Endothelial cell (in vitro differentiated cells): Measurements from ENCODE around the gene SDCCAG8. TPM values are rescaled to one million over a fixed set of nuclear protein-coding genes. Genes with fewer than 3 reads are reported as not detected.

Experiments used
- DNase-seq: peaks from one replicate; pipeline ENCODE4 v3.0.0; 2021; ENCODE audit warnings: low spot score
- H3K27ac Mint-ChIP-seq: one replicate; pipeline ENCODE4 v1.8.0; 2021; ENCODE audit warnings: mixed read lengths, inconsistent platforms; ENCODE audit not compliant: unreplicated experiment
- H3K27me3 Mint-ChIP-seq: one replicate; pipeline ENCODE4 v1.8.0; 2021; ENCODE audit warnings: mild to moderate bottlenecking, moderate library complexity, mixed read lengths, inconsistent platforms; ENCODE audit not compliant: unreplicated experiment
- H3K36me3 Mint-ChIP-seq: one replicate; pipeline ENCODE4 v1.8.0; 2021; ENCODE audit warnings: mild to moderate bottlenecking, low read depth, mixed read lengths, inconsistent platforms; ENCODE audit not compliant: unreplicated experiment
- H3K4me1 Mint-ChIP-seq: one replicate; pipeline ENCODE4 v1.8.0; 2021; ENCODE audit warnings: mild to moderate bottlenecking, mixed read lengths, inconsistent platforms; ENCODE audit not compliant: unreplicated experiment
- H3K4me3 Mint-ChIP-seq: one replicate; pipeline ENCODE4 v1.8.0; 2021; ENCODE audit warnings: mild to moderate bottlenecking, mixed read lengths, inconsistent platforms; ENCODE audit not compliant: unreplicated experiment
- H3K9me3 Mint-ChIP-seq: one replicate; pipeline ENCODE4 v1.8.0; 2021; ENCODE audit warnings: mixed read lengths, inconsistent platforms; ENCODE audit not compliant: unreplicated experiment
- CTCF ChIP-seq: fragments of 200-600 bp; sonication (generic); IDR thresholded peaks from one replicate; pipeline ENCODE4 v1.5.0; 2021; ENCODE audit warnings: antibody characterized with exemption; ENCODE audit not compliant: unreplicated experiment
- total RNA-seq: library from RNA; stranded (reverse); fragmentation: NEBNext Ultra II Directional; extraction: Animal tissue kit (Norgen Biotek cat#: 25700); gene quantifications from one replicate; pipeline ENCODE4 v1.2.1, GENCODE V29; 2021; ENCODE audit not compliant: unreplicated experiment

The SDCCAG8 gene
- total RNA-seq, 1 donor from 2014 or later, result 41.9 TPM

DNA sequence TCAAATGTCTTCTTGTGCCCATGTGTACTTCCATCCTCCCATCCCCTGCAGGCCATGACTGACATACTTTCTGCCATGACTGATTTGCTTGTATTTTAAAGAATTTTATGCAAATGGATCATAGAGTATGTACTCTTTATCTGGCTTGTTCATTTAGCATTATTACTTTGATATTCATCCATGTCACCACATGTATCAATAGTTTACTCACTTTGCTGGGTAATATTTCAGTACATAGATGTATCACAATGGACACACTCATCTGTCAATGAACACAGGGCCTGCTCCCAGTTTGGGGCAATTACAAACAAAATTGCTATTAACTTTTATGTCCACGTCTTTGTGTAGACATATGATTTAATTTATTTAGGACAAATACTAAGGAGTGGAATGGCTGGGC, 259.1 kb downstream of the SDCCAG8 start:
- H3K4me3 Mint-ChIP-seq, result no peak overlapping the region
- no peaks in the 10 kb centered on the region for H3K4me1 Mint-ChIP-seq
- peaks cover 14% of the 10 kb centered on the region for H3K36me3 Mint-ChIP-seq
- H3K27ac Mint-ChIP-seq, result no peak overlapping the region
- DNase-seq, result no peak
- TF ChIP-seq CTCF, result no peak
- H3K27me3 Mint-ChIP-seq, result peaks cover 1% of the 10 kb centered on the region
- no peaks in the 10 kb centered on the region for H3K9me3 Mint-ChIP-seq

DNA sequence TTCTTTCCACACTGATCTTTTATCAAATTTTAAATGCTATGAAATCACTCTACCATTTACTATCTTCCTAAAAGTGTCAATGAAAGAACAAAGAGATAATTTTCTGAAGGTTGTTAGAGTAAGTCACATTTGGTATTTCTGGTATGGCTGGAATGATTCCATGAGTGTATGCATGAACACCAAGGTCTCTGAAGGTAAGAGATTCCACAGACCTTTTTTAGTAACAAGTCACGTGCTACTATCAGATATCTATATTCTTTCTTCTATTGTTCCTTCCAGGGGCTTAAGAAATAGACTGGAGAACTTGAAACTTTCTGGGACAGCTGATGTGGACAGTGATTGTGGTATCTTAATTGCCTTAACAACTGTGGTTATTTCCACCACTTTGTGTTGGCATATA, 265.0 kb downstream of the SDCCAG8 start:
- H3K9me3 Mint-ChIP-seq, result no peaks in the 10 kb centered on the region
- peaks cover 17% of the 10 kb centered on the region for H3K4me1 Mint-ChIP-seq
- H3K27me3 Mint-ChIP-seq, result peaks cover 4% of the 10 kb centered on the region
- peaks cover 11% of the 10 kb centered on the region for H3K36me3 Mint-ChIP-seq
- no peak overlapping the region for H3K27ac Mint-ChIP-seq
- no peak overlapping the region for H3K4me3 Mint-ChIP-seq
- TF ChIP-seq CTCF, result no peak
- DNase-seq, result no peak

DNA sequence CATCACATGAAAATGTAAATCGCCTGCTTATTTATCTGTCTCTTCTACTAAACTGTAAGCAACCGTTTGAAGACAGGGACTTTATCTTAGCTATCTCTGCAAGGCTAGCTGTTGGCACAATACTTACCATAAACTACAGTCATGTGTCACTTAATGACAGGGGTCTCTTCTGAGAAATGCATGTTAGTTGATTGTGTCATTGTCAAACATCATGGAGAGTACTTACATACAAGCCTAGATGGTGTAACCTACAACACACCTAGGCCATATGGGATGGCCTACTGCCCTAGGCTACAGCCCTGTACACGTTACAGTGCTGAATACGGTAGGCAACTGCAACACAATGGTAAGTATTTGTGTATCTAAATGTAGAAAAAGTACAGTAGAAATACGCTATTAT, 267.9 kb downstream of the SDCCAG8 start:
- peaks cover 17% of the 10 kb centered on the region for H3K4me1 Mint-ChIP-seq
- peaks cover 4% of the 10 kb centered on the region for H3K27me3 Mint-ChIP-seq
- H3K4me3 Mint-ChIP-seq, result no peak overlapping the region
- H3K36me3 Mint-ChIP-seq, result peaks cover 5% of the 10 kb centered on the region
- no peak for TF ChIP-seq CTCF
- no peak for DNase-seq
- H3K9me3 Mint-ChIP-seq, result no peaks in the 10 kb centered on the region
- H3K27ac Mint-ChIP-seq, result peak overlapping the region; percentile 19

GRCh38 chr1:243525085-243525487, 269.2 kb downstream of the SDCCAG8 start:
- peak overlapping the region; percentile 16 for H3K27ac Mint-ChIP-seq
- DNase-seq, result no peak

DNA sequence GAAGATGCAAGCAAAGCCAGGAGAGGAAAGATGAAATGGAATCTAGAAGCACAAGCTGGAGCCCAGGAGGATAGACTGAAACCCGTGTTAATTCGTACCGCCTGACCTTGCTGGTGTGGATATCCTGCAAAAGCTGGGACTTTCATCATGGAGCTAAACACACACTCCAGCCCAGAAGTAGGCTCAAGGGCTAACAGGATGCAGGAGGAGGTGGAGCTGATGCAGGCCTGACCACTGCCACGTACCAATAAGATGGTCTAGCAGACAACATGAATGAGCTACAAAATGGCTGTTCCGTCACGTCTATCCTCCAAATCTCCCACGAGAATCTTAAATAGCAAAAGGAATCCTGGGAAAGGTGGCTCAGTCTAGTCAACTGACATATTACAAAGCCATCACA, 270.3 kb downstream of the SDCCAG8 start:
- Mint-ChIP-seq H3K4me1 (peaks cover 17% of the 10 kb centered on the region), H3K9me3 (no peaks in the 10 kb centered on the region), H3K4me3 (no peak overlapping the region), H3K27ac (no peak overlapping the region), H3K27me3 (peaks cover 4% of the 10 kb centered on the region), H3K36me3 (peaks cover 3% of the 10 kb centered on the region)
- no peak for DNase-seq
- no peak for TF ChIP-seq CTCF

More at GRCh38 chr1:243525085-243525487, 269.2 kb downstream of the SDCCAG8 start:
- peaks cover 17% of the 10 kb centered on the region for H3K4me1 Mint-ChIP-seq
- peaks cover 4% of the 10 kb centered on the region for H3K27me3 Mint-ChIP-seq
- H3K36me3 Mint-ChIP-seq, result peaks cover 3% of the 10 kb centered on the region
- H3K4me3 Mint-ChIP-seq, result no peak overlapping the region
- H3K9me3 Mint-ChIP-seq, result no peaks in the 10 kb centered on the region
- TF ChIP-seq CTCF, result no peak
